CD14-positive monocyte (primary cell): ENCODE results near the gene BTBD1. TPM values are rescaled to one million over a fixed set of nuclear protein-coding genes. Genes with fewer than 3 reads are reported as not detected.

Source experiments
- DNase-seq, 3 donors: peaks; one replicate each; pipeline ENCODE4 v3.0.0-alpha.2; 2011 to 2022
- H2AFZ ChIP-seq: 2 replicates; pipeline ENCODE4 v1.6.0; 2012; ENCODE audit warnings: mild to moderate bottlenecking, low read depth, low read length, inconsistent platforms; ENCODE audit not compliant: insufficient read depth, poor library complexity, severe bottlenecking
- H3K27ac ChIP-seq, 2 donors: 1 replicate in 1 of 2; 2 replicates in 1 of 2; pipeline ENCODE4 v1.5.1; 2012 to 2013; ENCODE audit warnings: low read length in 2 of 2, control low read depth in 1 of 2, inconsistent platforms in 1 of 2, low read depth in 1 of 2, mild to moderate bottlenecking in 1 of 2
- H3K27me3 ChIP-seq, 2 donors: one replicate each; pipeline versions ENCODE4 v1.6.0 to v1.6.1; 2011 to 2013; ENCODE audit warnings: low read length in 2 of 2; ENCODE audit not compliant: control insufficient read depth in 2 of 2, insufficient read depth in 2 of 2
- H3K36me3 ChIP-seq, 2 donors: replicated peaks in 1 of 2; 1 replicate in 1 of 2; 2 replicates in 1 of 2; pipeline versions ENCODE4 v1.5.1 to v1.6.1; 2012 to 2013; ENCODE audit warnings: low read length in 2 of 2, control low read depth in 1 of 2, inconsistent platforms in 1 of 2, mild to moderate bottlenecking in 1 of 2; ENCODE audit not compliant: insufficient read depth in 2 of 2, control insufficient read depth in 1 of 2
- H3K4me1 ChIP-seq, 2 donors: 1 replicate in 1 of 2; 2 replicates in 1 of 2; pipeline versions ENCODE4 v1.5.1 to v1.6.1; 2012 to 2013; ENCODE audit warnings: low read length in 2 of 2, control low read depth in 1 of 2, inconsistent platforms in 1 of 2, mild to moderate bottlenecking in 1 of 2, moderate library complexity in 1 of 2; ENCODE audit not compliant: insufficient read depth in 2 of 2, control insufficient read depth in 1 of 2
- H3K4me2 ChIP-seq: replicated peaks from 2 replicates; pipeline ENCODE3; 2012; ENCODE audit warnings: low read length, moderate library complexity, mild to moderate bottlenecking; ENCODE audit not compliant: poor library complexity, severe bottlenecking; ENCODE audit errors: extremely low read depth
- H3K4me3 ChIP-seq, 3 experiments: fragments of 200-600 bp in 1 of 3; sonication (generic) in 1 of 3; replicated peaks in 1 of 3; 1 replicate in 2 of 3; 2 replicates in 1 of 3; pipeline ENCODE4 v1.5.1; 2011 to 2013; ENCODE audit warnings: low read length in 3 of 3, mild to moderate bottlenecking in 3 of 3, control low read depth in 2 of 3, low read depth in 2 of 3, inconsistent platforms in 1 of 3, moderate library complexity in 1 of 3
- H3K79me2 ChIP-seq: 2 replicates; pipeline ENCODE4 v1.6.0; 2012; ENCODE audit warnings: mild to moderate bottlenecking, control low read depth, inconsistent platforms, low read length, moderate library complexity; ENCODE audit not compliant: insufficient read depth
- H3K9ac ChIP-seq: 2 replicates; pipeline ENCODE4 v1.6.0; 2017; ENCODE audit warnings: low read length, mild to moderate bottlenecking; ENCODE audit not compliant: insufficient read depth, poor library complexity, severe bottlenecking
- H3K9me3 ChIP-seq, 2 donors: replicated peaks in 1 of 2; 1 replicate in 1 of 2; 2 replicates in 1 of 2; pipeline versions ENCODE4 v1.5.1 to v1.6.1; 2012 to 2013; ENCODE audit warnings: low read length in 2 of 2, control low read depth in 1 of 2; ENCODE audit not compliant: control insufficient read depth in 1 of 2, insufficient read depth in 1 of 2
- H4K20me1 ChIP-seq: 2 replicates; pipeline ENCODE4 v1.6.0; 2012; ENCODE audit warnings: mild to moderate bottlenecking, low read length, control low read depth, moderate library complexity; ENCODE audit not compliant: insufficient read depth
- H3K27ac Mint-ChIP-seq, 7 donors: one replicate each; pipeline ENCODE4 v1.8.0; 2020; ENCODE audit warnings: mild to moderate bottlenecking in 7 of 7, mixed read lengths in 7 of 7, moderate library complexity in 6 of 7, inconsistent platforms in 2 of 7
- H3K27me3 Mint-ChIP-seq, 3 donors: one replicate each; pipeline ENCODE4 v1.8.0; 2021 to 2022; ENCODE audit warnings: low read depth in 3 of 3, mild to moderate bottlenecking in 3 of 3, mixed read lengths in 3 of 3, moderate library complexity in 3 of 3, inconsistent platforms in 1 of 3
- H3K36me3 Mint-ChIP-seq, 2 donors: one replicate each; pipeline ENCODE4 v1.8.0; 2020; ENCODE audit warnings: mixed read lengths in 2 of 2, inconsistent platforms in 1 of 2, mild to moderate bottlenecking in 1 of 2
- H3K4me1 Mint-ChIP-seq: one replicate; pipeline ENCODE4 v1.8.0; 2020; ENCODE audit warnings: mild to moderate bottlenecking, mixed read lengths
- H3K4me3 Mint-ChIP-seq, 2 donors: one replicate each; pipeline ENCODE4 v1.8.0; 2020; ENCODE audit warnings: mild to moderate bottlenecking in 2 of 2, mixed read lengths in 2 of 2, moderate library complexity in 1 of 2
- H3K9me3 Mint-ChIP-seq, 7 donors: one replicate each; pipeline ENCODE4 v1.8.0; 2020 to 2022; ENCODE audit warnings: mixed read lengths in 7 of 7, mild to moderate bottlenecking in 6 of 7, moderate library complexity in 6 of 7, inconsistent platforms in 2 of 7
- WGBS: methylation state at CpG from one replicate; pipeline ENCODE4 v1.1.5; 2013; ENCODE audit warnings: missing lambda C conversion rate; ENCODE audit not compliant: insufficient coverage; 5-methylcytosine and 5-hydroxymethylcytosine counted together
- intact Hi-C, 2 donors: fragments of 100-400 bp; cut with micrococcal nuclease; formaldehyde crosslinking; loops; one replicate each; pipeline versions ENCODE4 v1.15.0 to v1.15.1; 2023
- polyA plus RNA-seq, 3 donors: library from polyadenylated mRNA; depleted of rRNA in 1 of 3; unstranded in 2 of 3; stranded (reverse) in 1 of 3; fragments of 300-500 nt in 2 of 3; fragments of >200 nt in 1 of 3; fragmentation: Illumina TruSeq in 2 of 3; gene quantifications; 1 replicate in 2 of 3; 2 replicates in 1 of 3; pipeline ENCODE4 v1.2.3, GENCODE V29; 2012 to 2021
- TF ChIP-seq, protein P1 (sequence below): fragments of 200-600 bp; IDR thresholded peaks from one replicate; pipeline ENCODE4 v1.8.0; 2022; ENCODE audit warnings: antibody characterized with exemption, mild to moderate bottlenecking

BTBD1 gene
- polyA plus RNA-seq, 3 donors: 18.0 to 48.8 (median 37.2) TPM

DNA sequence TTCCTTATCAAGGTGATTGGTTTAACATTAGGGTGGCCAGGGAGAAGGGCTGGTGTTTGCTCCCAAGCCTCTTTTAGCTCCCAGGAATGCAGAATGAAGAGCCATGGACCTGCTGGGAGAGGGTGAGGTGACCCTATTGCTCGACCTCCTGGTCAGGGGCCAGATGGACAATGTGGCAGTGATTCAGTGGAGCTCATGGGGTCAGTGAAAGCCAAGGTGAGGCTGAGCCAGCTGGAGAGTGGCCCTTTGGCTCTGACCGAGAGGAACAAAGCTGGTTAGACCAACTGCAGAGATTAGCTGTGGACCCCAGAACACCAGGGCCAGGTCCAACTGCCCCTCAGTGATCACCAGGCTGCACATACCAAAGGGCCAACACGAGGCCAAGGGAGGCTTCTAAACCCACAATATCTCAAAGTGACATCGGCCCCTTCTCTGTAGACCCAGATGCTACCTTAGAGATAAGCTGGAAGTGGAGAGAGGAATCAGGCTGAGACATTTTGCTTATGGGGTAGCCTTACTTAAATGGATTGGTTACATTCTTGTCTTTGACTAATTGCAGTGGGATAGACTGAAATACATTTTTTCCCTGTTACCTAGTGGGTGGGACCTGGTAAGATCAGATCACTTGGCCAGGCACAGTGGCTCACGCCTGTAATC lies 15.8 kb upstream of the BTBD1 start:
- no peaks in the 10 kb centered on the region for H3K9me3 ChIP-seq
- intact Hi-C loops: no loop called here
- no peaks in the 10 kb centered on the region for H3K79me2 ChIP-seq
- no peak overlapping the region for H3K4me3 ChIP-seq
- H3K9ac ChIP-seq: no peak overlapping the region
- Mint-ChIP-seq H3K27ac (no peak overlapping the region), H3K4me1 (no peaks in the 10 kb centered on the region), H3K27me3 (peaks cover 14 to 17% (median 15%) of the 10 kb centered on the region in 3 donors), H3K9me3 (peaks cover 0 to 8% (median 0%) of the 10 kb centered on the region in 7 donors), H3K4me3 (no peak overlapping the region), H3K36me3 (no peaks in the 10 kb centered on the region)
- WGBS: 96% methylated on average over 3 of the region's 5 CpGs
- no peak overlapping the region for H3K27ac ChIP-seq
- H3K4me1 ChIP-seq: no peaks in the 10 kb centered on the region
- TF ChIP-seq, protein P1, sequence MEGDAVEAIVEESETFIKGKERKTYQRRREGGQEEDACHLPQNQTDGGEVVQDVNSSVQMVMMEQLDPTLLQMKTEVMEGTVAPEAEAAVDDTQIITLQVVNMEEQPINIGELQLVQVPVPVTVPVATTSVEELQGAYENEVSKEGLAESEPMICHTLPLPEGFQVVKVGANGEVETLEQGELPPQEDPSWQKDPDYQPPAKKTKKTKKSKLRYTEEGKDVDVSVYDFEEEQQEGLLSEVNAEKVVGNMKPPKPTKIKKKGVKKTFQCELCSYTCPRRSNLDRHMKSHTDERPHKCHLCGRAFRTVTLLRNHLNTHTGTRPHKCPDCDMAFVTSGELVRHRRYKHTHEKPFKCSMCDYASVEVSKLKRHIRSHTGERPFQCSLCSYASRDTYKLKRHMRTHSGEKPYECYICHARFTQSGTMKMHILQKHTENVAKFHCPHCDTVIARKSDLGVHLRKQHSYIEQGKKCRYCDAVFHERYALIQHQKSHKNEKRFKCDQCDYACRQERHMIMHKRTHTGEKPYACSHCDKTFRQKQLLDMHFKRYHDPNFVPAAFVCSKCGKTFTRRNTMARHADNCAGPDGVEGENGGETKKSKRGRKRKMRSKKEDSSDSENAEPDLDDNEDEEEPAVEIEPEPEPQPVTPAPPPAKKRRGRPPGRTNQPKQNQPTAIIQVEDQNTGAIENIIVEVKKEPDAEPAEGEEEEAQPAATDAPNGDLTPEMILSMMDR: no peak
- H2AFZ ChIP-seq: no peak overlapping the region
- DNase-seq: no peak
- H4K20me1 ChIP-seq: no peaks in the 10 kb centered on the region
- H3K27me3 ChIP-seq: peaks cover 0 to 6% of the 10 kb centered on the region in 2 donors
- H3K4me2 ChIP-seq: no peak overlapping the region
- H3K36me3 ChIP-seq: no peaks in the 10 kb centered on the region

DNA sequence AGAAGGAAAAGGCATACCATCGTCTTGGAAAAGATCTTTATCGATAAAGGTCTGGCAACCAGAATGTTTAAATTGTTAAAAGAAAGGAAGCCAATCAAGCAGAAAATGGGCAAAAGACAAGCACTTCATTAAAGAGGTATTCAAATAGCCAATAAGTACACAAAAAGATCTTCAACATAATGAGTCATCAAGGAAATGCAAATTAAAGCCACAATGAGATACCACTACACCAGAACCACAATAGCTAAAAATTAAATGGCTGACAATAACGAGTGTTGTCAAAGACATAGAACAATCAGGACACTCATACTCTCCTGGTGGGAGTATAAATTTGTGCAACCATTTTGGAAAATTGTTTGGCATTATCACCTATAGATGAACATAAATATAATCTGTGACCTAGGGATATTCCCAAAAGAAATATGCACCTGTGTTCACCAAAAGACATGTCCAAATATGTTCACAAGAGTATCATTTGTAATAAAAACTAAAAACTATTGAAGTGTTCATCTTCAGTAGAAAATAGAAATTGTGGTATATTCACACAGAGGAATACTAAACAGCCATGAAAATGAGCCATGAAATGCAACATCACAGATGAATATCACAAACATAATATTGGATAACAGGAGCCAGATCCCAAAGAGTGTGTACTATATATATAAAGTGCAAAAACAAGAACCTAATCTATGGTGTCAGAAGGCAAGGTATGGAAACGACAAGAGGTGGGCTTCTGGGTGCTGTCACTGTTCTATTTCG lies 14.4 kb upstream of the BTBD1 start:
- H3K4me3 Mint-ChIP-seq: no peak overlapping the region
- Histone ChIP-seq H3K79me2 (no peaks in the 10 kb centered on the region), H3K9me3 (no peaks in the 10 kb centered on the region), H3K9ac (no peak overlapping the region), H3K27ac (no peak overlapping the region), H3K4me3 (no peak overlapping the region), H3K36me3 (no peaks in the 10 kb centered on the region), H3K4me2 (no peak overlapping the region), H3K4me1 (no peaks in the 10 kb centered on the region), H2AFZ (no peak overlapping the region), H4K20me1 (no peaks in the 10 kb centered on the region), H3K27me3 (peaks cover 0 to 6% of the 10 kb centered on the region in 2 donors)
- peaks cover 0 to 7% (median 0%) of the 10 kb centered on the region in 7 donors for H3K9me3 Mint-ChIP-seq
- DNase-seq: no peak
- H3K4me1 Mint-ChIP-seq: no peaks in the 10 kb centered on the region
- TF ChIP-seq, protein P1: no peak
- peaks cover 9 to 19% (median 16%) of the 10 kb centered on the region in 3 donors for H3K27me3 Mint-ChIP-seq
- WGBS: 100% methylated on average over 2 of the region's 5 CpGs
- H3K36me3 Mint-ChIP-seq: no peaks in the 10 kb centered on the region
- H3K27ac Mint-ChIP-seq: no peak overlapping the region
- intact Hi-C loops: no loop called here
